Measurements from ENCODE around the gene HAUS3. TPM values are rescaled to one million over a fixed set of nuclear protein-coding genes. Genes with fewer than 3 reads are reported as not detected.
A peak's percentile ranks its signal among the peaks of the same experiment; 100 is the strongest.
"Not testable (repeated sequence)": the region's sequence is repeated elsewhere in the genome, so short reads cannot be mapped to it uniquely, and the experiment has no call there.

The HAUS3 gene
- total RNA-seq, 1 donor from 2014 or later = 19.4 TPM

DNA sequence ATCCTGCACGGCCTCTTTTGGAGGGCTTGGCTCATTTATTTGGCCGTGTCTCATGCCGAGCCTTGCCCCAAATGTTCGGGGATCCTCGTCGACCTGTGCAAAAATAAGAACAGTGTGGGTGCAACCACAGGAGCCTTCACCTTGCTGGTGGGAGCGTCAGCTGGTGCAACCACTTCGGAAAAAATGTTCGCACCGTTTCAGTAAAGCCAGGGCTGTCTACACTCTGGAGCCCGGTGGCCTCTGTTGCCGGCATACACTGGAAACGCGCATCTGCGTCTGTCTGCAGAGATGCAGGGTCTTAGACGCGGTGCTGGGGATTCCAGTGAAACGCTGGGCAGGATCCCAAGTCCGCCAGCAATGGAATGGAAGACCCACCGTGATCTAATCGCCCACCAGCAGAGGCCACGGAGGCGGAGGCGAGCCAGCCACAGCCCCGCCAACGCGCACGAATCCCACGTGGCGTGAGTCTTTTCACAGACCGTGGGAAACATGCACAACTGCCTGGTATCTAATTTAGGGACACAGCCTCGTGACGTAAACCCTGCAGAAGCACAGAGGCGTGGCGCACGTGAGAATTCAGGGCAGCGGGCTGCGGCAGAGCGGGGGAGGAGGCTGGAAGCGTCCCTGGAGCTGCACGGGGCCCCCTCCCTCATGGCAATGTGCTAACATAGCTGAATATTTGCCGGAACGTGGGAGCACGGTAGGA, 33.8 kb upstream of the HAUS3 start:
- no peak for DNase-seq

- not testable (repeated sequence) for DNase-seq
Measured at GRCh38 chr4:2275044-2275397, 33.1 kb upstream of the HAUS3 start.

GRCh38 chr4:2274320-2275043, 32.6 kb upstream of the HAUS3 start:
- no peak for DNase-seq

GRCh38 chr4:2273657-2274319, 31.9 kb upstream of the HAUS3 start:
- DNase-seq = no peak

- DNase-seq = no peak
Measured at GRCh38 chr4:2273221-2273620, 31.3 kb upstream of the HAUS3 start.

DNA sequence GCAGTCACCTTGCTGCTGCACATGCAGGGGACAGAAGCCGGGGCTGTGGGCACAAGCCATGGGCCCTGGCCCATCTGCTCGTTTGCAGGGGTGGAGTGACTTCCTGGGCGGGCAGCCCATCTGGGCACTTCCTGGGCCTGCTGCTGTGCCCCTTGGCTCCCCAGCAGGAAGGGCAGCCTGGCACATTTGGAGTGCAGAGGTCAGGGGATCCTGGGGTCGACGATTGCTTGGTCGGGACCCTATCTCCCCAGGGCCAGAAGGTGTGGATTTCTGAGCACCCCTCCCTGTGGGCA, 30.9 kb upstream of the HAUS3 start:
- DNase-seq = no peak

DNA sequence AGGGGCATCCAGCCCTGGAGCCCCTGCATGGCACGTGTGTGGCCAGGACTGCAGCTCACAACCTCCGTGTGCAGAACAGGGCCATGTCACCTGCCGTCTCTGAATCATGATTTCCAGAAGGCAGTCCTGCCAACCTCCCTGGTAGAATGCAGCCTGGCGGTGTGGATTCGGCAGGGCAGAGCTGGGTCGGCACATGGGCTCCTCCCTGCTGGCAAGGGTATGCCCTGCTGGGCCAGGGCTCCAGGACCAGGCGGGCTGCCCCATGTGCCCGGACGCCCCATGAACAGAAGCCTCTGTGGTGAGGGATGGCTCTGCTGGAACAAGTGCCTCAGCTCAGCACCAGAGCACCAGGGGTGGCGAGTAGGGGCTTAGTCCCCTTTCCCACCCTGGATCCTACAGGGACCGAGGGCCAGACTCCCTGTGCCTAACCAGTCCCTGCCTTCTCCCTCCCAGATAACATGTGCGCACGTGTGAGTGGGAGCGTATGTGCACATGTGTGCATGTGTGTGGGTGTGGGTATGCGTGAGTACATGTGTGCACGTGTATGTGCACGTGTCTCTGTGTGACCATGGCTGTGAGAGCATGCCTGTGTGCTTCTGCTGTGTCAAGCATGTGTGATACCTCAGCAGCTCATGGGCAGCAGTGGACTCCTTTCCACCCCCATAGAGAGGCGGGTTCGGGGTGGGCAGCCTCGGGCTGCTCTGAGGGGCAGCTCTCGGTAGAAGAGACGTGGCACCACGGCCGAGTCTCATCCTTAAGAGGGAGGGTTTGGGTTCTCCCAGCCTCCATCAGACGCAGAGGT, 30.3 kb upstream of the HAUS3 start:
- no peak for DNase-seq

DNA sequence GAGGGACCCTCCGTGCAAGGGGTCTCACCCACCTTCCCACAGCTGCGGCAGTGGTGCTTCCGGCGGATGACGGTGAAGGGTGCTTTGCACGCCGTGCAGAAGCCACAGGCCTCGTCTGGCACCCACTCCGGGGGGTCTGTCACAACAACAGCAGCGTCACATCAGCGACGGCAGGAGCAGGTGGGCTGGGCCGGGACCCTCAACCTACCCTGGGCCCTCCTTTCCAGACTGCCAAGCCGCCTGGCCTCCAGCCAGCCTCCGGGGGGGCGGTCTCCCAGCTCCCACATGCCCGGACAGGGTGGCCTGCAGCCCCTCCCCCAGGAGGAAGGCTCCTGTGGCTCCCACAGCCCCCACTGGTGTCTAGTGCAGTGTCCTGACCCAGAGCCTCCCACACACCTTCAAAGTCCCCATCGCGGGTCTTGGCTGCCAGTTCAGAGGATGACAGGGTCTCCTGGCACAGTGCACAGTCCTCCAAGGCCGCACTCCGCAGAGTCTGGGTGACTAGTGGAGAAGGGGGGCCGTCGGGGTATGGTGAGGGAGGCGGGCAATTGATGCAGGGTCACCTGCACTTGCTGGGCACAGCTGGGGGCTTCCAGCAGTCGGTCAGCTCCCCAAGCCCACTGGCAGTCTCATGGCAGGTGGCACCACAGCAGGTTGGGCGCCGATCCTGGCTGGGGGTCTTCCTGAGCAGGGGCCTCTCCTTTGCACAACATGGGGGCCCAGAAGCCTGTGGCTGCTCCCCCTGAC, 29.5 kb upstream of the HAUS3 start:
- no peak for DNase-seq

GRCh38 chr4:2270341-2271165, 28.6 kb upstream of the HAUS3 start:
- no peak for DNase-seq

DNA sequence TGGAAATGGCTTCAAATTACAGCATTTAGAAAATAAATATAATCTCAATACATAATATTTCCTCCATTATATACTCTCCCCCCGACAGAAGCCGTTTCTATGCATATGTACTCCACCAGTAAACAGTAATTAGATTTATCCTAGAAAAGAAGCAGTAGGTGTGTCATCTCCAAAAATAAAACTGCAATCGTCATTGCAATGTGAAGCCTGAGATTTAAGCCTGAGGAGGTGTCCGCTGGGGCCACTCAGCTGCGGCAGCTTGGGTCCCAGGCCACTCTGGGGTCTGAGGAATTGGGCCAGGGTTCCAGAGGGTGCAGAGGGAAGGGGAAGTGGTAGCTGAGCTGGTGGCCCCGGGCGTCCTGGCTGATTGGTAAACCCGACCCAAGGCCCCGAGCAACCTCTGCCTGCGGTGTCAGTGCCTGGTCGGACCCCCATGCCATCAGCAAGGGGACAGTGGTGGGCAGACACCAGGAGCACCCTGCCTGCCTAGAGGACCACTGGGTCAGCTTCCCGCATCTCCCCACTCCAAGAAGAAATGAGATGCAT, 27.8 kb upstream of the HAUS3 start:
- DNase-seq = peak; percentile 39

DNA sequence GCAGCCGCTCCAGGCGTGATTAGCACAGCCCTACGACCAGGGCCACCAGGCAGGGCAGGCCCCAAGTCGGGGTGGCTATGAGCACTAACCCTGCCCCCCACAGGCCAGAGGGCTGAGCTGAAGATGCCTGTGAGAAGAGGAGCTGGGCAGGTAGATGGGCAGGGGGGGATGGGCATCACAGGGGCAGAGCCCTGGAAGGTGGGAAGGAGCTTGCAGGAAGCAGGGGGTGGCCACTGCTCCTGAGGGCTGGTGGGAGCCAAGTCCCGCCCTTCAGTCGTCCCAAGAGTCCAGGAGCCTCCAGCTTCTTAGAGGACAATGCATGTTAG, 27.2 kb upstream of the HAUS3 start:
- no peak for DNase-seq

DNA sequence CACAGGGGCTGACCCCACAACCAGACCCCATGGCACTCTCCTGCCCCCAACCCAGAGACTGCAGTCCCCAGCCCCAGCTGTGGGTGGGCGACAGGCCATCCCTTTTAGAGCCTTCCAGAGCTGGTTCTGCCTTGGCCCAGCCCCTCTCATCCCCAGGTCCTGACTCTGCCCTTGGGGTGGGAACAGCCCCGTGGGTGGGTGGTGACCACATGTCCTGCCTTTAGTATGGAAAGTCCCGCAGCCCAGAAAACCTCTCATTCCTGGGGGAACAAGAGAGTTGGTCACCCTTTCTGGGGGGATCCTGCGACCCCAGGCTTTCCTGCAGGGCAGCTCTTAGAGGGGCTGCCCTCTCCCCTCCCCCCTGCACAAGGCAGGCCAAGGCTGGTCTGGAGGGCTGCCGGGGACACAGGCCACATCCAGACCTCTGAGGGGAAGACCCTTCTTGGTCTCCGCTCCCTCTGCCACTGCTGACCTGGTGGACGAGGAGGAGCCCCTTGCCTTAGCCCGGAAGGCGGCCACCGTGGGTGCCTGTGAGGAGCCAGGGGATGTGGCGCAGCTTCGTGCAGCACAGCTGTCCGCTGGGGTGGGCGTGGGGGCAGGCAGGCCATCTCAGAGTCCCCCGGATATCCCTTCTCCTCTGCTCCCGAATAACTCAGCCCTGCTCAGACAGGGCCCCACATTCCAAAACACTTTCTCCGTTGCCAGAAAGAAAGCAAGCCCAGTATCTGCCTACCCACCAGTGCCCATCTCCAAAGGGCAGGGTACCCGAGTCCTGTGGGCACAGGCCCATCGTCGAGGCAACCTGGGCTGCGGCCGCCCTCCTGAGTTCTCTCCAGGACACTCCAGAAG, 26.7 kb upstream of the HAUS3 start:
- DNase-seq = no peak

GRCh38 chr4:2267841-2268240, 25.9 kb upstream of the HAUS3 start:
- no peak for DNase-seq

DNA sequence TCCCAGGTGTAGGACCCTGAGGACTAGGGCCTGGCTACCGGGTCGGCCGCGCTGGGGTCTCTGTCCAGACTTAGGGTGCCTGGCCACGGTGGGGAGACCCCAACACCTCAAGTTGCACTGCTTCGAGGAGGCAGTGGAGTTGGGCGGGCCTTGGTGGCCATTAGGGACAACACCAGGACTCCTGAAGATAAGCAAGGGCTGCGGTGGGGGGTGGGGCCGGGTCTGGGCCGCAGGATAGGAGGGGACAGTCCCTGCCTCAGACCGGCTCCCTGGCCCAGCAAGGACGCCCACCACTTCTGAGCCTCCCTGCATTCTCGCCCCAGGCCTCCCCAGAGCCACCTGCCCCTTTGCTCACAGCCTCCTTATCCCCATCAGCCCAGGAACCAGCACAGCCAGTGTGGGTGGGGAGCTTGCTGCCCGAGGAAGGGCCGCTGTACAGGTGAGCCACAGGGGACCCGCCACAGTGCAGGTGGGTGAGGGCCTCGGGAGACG, 25.4 kb upstream of the HAUS3 start:
- no peak for DNase-seq

DNA sequence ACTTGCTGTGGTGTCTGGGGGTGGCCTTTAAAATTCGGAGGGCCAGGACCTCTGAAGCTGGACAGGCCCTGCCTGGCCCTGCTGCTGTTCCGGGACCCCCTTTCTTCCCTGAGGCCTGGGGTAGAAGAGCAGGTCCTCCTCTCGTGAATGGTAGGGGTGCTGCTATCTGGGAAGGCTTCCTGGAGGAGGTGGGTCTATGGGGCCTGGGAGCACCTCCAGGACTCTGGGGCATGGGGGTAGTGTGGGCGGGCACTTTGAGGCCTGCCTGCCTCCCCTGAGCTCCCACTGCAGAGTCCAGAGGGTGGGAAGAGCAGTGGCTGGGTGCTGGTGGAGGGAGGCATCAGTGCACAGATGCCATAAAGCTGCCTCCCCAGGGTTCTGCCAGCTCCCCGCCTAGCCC, 24.9 kb upstream of the HAUS3 start:
- DNase-seq = no peak

DNA sequence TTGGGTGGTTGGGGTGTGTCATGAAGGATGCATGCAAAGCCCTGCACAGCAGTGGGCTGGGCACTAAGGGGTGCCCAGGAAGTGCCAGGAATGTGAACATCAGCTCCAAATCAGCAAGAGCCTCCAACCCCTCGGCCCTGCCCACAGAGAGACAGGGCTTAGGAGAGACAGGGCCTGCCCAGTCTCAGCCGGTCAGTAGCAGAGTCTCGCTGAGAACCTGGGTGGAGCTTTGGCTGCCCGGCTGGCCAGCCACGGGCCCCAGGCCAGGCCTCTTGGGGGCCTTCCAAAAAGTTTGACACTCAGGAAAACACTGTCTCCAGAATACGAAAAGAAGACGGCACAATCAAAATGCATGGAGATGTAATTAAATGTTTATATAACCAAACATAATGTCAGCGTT, 24.3 kb upstream of the HAUS3 start:
- peak; percentile 67 for DNase-seq

DNA sequence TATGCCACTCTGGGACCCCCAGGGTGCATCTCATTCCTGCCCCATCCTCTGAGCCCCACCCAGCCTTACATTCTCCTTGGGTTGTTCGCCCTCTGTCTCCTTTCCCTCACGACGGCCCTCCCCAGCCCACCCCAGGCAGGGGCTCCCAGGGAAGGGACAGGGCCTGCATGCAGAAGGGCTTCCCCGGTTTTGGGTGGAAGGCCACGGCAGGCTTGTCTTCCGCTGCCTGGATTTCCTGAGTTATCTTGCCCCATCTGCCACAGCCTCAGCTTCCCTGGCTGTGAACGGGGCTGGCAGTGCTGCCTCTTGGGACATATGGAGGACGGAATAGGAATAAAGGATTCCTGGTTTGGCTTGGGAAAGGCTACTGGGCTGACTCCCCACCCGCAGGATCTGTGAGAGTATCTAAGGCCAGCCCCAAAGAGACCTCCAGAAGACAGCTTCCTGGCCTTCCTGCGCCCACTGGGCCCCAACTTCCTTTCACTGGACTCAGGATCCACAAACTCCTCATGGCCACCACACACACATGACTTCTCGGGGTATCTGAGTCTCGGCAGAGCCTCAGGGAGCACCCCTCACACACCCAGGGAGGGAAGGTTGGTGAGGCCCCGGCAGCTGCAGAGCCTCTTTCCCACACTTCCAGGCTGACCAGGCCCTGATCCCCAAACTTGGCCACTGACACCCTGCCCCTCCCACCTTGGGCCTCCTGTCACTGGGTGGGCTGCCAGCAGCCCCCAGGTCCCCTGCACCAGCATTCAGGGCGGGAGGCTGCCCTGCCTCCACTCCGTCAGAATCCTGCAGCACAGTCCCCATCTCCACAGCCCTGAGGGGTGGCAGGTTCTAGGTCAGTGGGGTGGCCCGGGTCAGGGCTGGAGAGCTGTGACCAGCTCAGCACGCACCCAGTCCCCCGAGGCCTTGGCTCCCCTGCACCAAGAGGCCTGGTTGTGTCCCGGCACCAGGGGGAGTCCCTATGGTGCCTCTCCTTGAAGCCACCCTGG, 23.5 kb upstream of the HAUS3 start:
- no peak for DNase-seq

- DNase-seq = no peak
Measured at GRCh38 chr4:2264481-2265041, 22.6 kb upstream of the HAUS3 start.

Data from tongue (tissue), 2 donors.